ENCODE measurements around the gene AP1S3.
"Not testable (repeated sequence)": the region's sequence is repeated elsewhere in the genome, so short reads cannot be mapped to it uniquely, and the experiment has no call there.

The AP1S3 gene

DNA sequence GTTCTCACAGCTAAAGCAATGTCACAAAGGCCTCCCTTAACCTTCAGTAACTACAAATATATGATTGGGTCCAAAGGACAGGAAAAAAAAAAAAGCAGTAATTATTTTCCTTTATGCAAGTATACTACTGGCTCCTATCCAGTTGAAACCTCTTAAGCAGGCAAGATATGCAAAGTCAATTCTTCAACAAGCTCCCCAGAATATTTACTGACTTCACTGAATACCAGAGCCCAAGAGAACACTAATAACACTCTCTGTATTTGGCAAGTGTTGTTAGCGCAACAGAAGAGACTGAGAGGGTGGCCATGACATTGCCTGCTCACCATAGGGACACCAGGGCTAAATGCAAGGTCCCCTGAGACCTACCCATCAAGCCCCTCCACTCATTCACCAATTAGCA is 74.5 kb downstream of the AP1S3 start:
- TF ChIP-seq, protein P1, sequence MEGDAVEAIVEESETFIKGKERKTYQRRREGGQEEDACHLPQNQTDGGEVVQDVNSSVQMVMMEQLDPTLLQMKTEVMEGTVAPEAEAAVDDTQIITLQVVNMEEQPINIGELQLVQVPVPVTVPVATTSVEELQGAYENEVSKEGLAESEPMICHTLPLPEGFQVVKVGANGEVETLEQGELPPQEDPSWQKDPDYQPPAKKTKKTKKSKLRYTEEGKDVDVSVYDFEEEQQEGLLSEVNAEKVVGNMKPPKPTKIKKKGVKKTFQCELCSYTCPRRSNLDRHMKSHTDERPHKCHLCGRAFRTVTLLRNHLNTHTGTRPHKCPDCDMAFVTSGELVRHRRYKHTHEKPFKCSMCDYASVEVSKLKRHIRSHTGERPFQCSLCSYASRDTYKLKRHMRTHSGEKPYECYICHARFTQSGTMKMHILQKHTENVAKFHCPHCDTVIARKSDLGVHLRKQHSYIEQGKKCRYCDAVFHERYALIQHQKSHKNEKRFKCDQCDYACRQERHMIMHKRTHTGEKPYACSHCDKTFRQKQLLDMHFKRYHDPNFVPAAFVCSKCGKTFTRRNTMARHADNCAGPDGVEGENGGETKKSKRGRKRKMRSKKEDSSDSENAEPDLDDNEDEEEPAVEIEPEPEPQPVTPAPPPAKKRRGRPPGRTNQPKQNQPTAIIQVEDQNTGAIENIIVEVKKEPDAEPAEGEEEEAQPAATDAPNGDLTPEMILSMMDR (IDR thresholded peaks at IDR 0.05; ENCODE audit: borderline replicate concordance, insufficient read depth, low read depth, low read length) = no peak
- no peak overlapping the region for H3K4me3 ChIP-seq (ENCODE audit: low read depth, low read length)

DNA sequence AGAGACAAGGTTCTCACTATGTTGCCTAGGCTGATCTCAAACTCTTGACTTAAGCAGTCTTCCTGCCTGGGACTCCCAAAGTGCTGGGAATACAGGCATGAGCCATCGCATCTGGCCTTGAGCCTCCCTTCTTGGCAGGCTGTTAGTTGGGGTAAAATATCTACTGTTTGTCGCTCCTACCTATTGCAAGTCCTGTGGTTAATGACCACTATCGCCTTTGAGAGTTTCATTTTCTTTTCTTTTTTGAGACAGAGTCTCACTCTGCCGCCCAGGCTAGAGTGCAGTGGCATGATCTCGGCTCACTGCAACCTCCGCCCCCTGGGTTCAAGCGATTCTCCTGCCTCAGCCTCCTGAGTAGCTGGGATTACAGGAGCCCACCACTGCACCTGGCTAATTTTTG is 75.6 kb downstream of the AP1S3 start:
- not testable (repeated sequence) for H3K4me3 ChIP-seq (ENCODE audit: low read depth, low read length)

DNA sequence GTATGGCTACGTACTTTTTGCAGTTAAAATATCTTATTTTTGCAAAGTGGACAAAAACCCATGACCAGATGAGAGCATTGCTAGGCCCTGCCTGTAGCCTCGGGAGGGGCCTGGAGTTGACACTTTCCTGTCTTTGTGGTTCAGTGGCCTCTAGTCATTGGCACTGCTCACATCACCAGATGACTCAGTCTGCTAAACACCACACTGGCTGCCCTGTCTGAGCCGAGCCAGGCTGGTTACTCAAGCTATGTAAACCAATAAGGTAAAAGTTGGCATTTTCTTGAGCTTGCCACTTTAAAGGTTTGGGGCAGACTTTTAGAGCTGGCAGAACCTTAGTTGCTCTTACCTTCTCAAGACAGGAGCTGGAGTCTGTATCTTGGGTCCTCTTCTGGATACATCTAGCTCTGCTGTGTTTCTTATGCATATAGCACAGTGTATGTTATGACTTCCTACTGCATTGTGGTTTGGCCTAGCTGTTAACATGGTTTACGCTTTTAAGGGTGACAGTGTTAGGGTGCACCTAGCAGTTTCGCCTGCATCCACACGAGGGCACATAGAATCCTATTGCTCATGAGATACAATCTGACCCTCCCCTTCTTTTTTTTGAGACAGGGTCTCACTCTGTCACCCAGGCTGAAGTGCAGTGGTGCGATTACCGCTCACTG is 76.4 kb downstream of the AP1S3 start:
- H3K4me3 ChIP-seq (ENCODE audit: low read depth, low read length) = no peak overlapping the region
- TF ChIP-seq, protein P1 (IDR thresholded peaks at IDR 0.05; ENCODE audit: borderline replicate concordance, insufficient read depth, low read depth, low read length) = peak; percentile 53; the same call in 1 of the 2 replicates

DNA sequence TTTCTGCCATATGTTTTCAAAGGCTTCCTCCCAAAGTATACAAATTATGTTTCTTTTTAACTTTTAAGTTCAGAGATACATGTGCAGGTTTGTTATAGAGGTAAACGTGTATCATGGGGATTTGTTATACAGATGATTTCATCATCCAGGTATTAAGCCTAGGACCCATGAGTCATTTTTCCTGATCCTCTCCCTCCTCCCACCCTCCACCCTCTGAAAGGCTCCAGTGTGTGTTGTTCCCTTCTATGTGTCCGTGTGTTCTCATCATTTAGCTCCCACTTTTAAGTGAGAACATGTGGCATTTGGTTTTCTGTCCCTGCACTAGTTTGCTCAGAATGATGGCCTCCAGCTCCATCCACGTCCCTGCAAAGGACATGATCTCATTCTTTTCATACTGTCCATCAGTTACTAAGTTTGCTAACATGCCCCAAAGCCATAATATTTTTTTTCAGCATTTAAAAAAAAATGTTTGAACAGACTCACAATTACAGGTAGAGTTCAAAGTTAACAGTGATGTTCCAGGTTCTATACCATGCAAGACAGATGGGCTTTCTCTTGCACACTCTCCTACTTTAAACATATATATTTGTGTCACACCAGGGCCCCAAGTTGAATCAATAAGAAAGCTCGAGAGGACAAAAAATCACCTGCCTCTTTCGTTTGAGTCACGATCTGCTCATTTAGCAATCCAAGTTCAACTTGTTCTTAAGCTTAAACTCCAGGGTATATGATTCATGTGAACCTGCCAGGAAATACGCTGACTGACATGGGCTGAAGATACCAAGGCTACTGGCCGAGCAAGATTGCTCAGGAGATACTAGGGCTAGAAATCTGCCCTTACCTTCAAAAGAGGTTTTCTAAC is 77.6 kb downstream of the AP1S3 start:
- TF ChIP-seq, protein P1 (IDR thresholded peaks at IDR 0.05; ENCODE audit: borderline replicate concordance, insufficient read depth, low read depth, low read length) = no peak
- H3K4me3 ChIP-seq (ENCODE audit: low read depth, low read length) = no peak overlapping the region

GRCh38 chr2:223758131-223758840 is 79.1 kb downstream of the AP1S3 start:
- TF ChIP-seq, protein P1 (IDR thresholded peaks at IDR 0.05; ENCODE audit: borderline replicate concordance, insufficient read depth, low read depth, low read length) = no peak
- H3K4me3 ChIP-seq (ENCODE audit: low read depth, low read length) = no peak overlapping the region

GRCh38 chr2:223753940-223754339 is 83.4 kb downstream of the AP1S3 start:
- TF ChIP-seq, protein P1 (IDR thresholded peaks at IDR 0.05; ENCODE audit: borderline replicate concordance, insufficient read depth, low read depth, low read length) = no peak
- no peak overlapping the region for H3K4me3 ChIP-seq (ENCODE audit: low read depth, low read length)

GRCh38 chr2:223751012-223751411 is 86.4 kb downstream of the AP1S3 start:
- TF ChIP-seq, protein P1 (IDR thresholded peaks at IDR 0.05; ENCODE audit: borderline replicate concordance, insufficient read depth, low read depth, low read length) = no peak
- no peak overlapping the region for H3K4me3 ChIP-seq (ENCODE audit: low read depth, low read length)
